ENCODE data around the gene B3GLCT.

DNA sequence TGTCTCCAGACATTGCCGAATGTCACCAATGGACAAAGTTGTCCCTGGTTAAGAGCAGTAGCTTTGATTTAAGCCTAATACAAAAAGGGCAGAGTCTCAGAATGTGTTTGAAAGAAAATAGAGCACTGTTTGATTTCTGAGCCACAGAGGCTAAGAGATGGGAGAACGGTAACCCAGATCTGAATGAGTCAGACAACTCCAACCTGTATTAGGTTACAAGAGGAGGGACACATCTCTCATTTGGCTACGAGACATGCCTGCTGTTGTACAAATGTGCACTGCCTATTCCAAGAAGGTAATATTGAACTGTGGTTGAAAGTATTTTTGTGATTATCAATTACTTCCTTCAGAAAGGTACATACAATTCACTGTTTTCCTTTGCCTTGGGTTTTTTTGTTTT lies 33.2 kb upstream of the B3GLCT start:
- TF ChIP-seq EZH2 (IDR thresholded peaks at IDR 0.05; ENCODE audit: low read length, unreplicated experiment) (no peak), EZH2phosphoT487 (IDR thresholded peaks at IDR 0.05; ENCODE audit: borderline replicate concordance, low read length) (no peak)
- TF ChIP-seq, protein P1, sequence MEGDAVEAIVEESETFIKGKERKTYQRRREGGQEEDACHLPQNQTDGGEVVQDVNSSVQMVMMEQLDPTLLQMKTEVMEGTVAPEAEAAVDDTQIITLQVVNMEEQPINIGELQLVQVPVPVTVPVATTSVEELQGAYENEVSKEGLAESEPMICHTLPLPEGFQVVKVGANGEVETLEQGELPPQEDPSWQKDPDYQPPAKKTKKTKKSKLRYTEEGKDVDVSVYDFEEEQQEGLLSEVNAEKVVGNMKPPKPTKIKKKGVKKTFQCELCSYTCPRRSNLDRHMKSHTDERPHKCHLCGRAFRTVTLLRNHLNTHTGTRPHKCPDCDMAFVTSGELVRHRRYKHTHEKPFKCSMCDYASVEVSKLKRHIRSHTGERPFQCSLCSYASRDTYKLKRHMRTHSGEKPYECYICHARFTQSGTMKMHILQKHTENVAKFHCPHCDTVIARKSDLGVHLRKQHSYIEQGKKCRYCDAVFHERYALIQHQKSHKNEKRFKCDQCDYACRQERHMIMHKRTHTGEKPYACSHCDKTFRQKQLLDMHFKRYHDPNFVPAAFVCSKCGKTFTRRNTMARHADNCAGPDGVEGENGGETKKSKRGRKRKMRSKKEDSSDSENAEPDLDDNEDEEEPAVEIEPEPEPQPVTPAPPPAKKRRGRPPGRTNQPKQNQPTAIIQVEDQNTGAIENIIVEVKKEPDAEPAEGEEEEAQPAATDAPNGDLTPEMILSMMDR (conservative IDR thresholded peaks at IDR 0.05; ENCODE audit: low read depth, low read length), result no peak

All from PC-3 (cell line).